ENCODE results near the gene BOD1. TPM values are rescaled to one million over a fixed set of nuclear protein-coding genes. Genes with fewer than 3 reads are reported as not detected.

Gene BOD1
- total RNA-seq, 4 donors from 2014 or later, result 47.6 to 78.8 (median 62.5) TPM

GRCh38 chr5:173563246-173563645 is 53.2 kb downstream of the BOD1 start:
- TF ChIP-seq CTCF (IDR thresholded peaks at IDR 0.05; ENCODE audit: low read depth), result no peak

GRCh38 chr5:173562451-173562850 is 54.0 kb downstream of the BOD1 start:
- no peak for TF ChIP-seq CTCF (IDR thresholded peaks at IDR 0.05; ENCODE audit: low read depth)
